Activated T-helper 2 cell treated with anti-CD3 and anti-CD28 coated beads, Interferon-gamma antibody, Interleukin-2, Interleukin-4, amounts not matched to agents 10 μg/mL and 5 μg/mL and 100 μg/mL, durations not matched to agents 14 hours and 24 hours and 36 hours (primary cell): ENCODE measurements around the gene MYPOP. TPM values are rescaled to one million over a fixed set of nuclear protein-coding genes. Genes with fewer than 3 reads are reported as not detected.
"Not testable (repeated sequence)": the region's sequence is repeated elsewhere in the genome, so short reads cannot be mapped to it uniquely, and the experiment has no call there.

Source experiments
- DNase-seq: peaks from one replicate; pipeline ENCODE4 v3.0.0; 2021; ENCODE audit warnings: low spot score
- H3K27ac Mint-ChIP-seq: one replicate; pipeline ENCODE4 v1.8.0; 2021; ENCODE audit warnings: mixed read lengths
- H3K27me3 Mint-ChIP-seq: one replicate; pipeline ENCODE4 v1.8.0; 2021; ENCODE audit warnings: low read depth, mixed read lengths
- H3K36me3 Mint-ChIP-seq: one replicate; pipeline ENCODE4 v1.8.0; 2021; ENCODE audit warnings: low read depth, mixed read lengths
- H3K4me1 Mint-ChIP-seq: one replicate; pipeline ENCODE4 v1.8.0; 2021; ENCODE audit warnings: low read depth, mixed read lengths
- H3K4me3 Mint-ChIP-seq: one replicate; pipeline ENCODE4 v1.8.0; 2021; ENCODE audit warnings: low read depth, mild to moderate bottlenecking, moderate library complexity, mixed read lengths
- H3K9me3 Mint-ChIP-seq: one replicate; pipeline ENCODE4 v1.8.0; 2021; ENCODE audit warnings: mixed read lengths
- intact Hi-C: fragments of 100-400 bp; cut with micrococcal nuclease; formaldehyde crosslinking; loops from one replicate; pipeline ENCODE4 v1.15.1; 2023
- total RNA-seq: library from RNA; stranded (reverse); gene quantifications from 2 replicates; pipeline ENCODE4 v1.2.3, GENCODE V29; 2022

Gene MYPOP
- total RNA-seq, 1 donor from 2014 or later: 7.3 TPM

DNA sequence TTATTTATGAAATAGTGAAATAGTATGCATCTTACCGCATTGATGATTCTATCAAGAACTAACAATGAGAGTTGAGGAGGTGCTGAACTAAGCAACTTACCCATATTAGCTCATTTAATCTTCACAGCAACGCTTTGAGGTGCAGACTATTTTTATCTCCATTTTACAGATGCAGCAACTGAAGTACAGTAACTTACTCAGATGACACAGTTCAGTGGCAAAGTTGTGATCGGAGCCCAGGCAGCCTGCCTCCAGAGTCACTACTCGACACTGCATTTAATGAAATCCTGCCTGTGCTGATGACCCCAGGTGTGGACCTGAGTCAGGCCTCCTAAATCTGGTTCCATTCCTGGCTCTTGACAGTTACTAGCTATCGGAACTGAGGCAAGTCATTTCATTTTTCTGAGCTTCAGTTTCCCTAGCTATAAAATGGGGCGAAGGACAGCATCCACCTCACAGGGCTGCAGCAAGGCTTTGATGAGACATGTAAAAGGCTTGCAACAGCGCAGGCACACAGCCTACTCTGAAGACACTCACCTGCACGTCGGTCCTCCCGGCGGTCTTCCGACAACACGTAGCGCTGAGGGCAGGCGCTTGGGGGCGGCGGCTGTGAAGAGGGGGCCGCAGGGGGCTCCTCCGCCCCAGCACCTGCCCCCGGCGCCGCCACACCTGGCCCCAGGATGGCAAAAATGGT is 1.5 kb downstream of the MYPOP start:
- no peaks in the 10 kb centered on the region for H3K27me3 Mint-ChIP-seq

DNA sequence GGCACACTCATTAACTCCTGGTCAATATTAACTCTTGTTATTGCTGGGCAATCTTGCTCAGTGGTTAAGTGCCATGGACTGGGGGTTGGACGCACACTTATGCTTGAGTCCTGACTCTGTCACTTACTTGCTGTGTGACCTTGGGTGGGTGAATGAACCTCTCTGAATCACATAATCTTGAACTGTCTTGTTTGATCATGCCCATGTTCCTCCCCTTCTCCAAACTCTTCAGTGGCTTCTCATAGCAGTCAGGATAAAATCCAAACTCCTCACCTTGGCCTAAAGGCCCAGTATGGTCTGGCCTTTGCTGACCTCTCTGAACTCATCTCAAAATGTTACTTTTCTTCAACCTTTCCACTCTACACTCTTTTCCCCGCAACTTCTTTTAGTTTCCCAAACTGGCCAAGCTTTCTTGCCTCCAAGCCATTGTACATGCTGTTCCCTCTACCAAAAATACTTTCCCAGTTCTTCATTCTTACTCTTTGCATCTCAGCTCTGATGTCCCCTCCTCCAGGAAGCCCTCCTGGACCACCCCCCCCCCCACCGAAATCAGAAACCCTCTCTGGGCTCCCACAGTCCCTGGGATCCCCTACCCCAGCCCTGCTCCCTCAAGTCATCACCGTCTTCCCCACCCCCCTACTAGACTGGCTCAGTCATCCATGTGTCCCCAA is 2.4 kb downstream of the MYPOP start:
- Mint-ChIP-seq H3K27me3 (no peaks in the 10 kb centered on the region), H3K9me3 (no peaks in the 10 kb centered on the region), H3K4me3 (peak overlapping the region; percentile 5), H3K36me3 (peaks cover 29% of the 10 kb centered on the region), H3K4me1 (peaks cover 8% of the 10 kb centered on the region), H3K27ac (no peak overlapping the region)
- intact Hi-C loops: loop anchor here (5.0 kb wide), 1 partner anchor 97 kb away; the partner anchor contains the start of gene CCDC61
- no peak for DNase-seq

More for the DNA sequence above, 1.5 kb downstream of the MYPOP start:
- peaks cover 8% of the 10 kb centered on the region for H3K4me1 Mint-ChIP-seq
- DNase-seq: no peak
- H3K9me3 Mint-ChIP-seq: no peaks in the 10 kb centered on the region
- H3K36me3 Mint-ChIP-seq: peaks cover 24% of the 10 kb centered on the region
- intact Hi-C loops: loop anchor here (5.0 kb wide), 1 partner anchor 96 kb away; the partner anchor contains the start of gene CCDC61
- H3K4me3 Mint-ChIP-seq: peak overlapping the region; percentile 45
- H3K27ac Mint-ChIP-seq: no peak overlapping the region

DNA sequence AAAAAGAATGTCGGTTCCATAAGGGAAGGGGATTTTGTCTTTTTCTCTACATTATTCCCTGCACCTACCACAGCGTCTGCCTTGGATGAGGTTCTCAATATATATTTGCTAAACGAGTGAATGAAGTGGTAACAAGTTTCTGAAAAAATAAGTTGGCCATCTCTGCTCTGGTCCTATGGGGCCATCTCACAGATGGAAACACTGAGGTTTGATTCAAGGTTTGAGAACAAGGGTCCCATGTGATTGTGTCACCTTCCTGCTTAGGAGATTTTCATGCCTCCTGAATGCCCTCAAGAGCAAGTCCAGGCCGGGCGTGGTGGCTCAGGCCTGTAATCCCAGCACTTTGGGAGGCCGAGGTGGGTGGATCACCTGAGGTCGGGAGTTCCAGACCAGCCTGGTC is 3.2 kb downstream of the MYPOP start:
- Mint-ChIP-seq H3K36me3 (peaks cover 31% of the 10 kb centered on the region), H3K27ac (no peak overlapping the region), H3K4me3 (no peak overlapping the region), H3K9me3 (no peaks in the 10 kb centered on the region), H3K4me1 (peaks cover 8% of the 10 kb centered on the region), H3K27me3 (no peaks in the 10 kb centered on the region)
- no peak for DNase-seq
- intact Hi-C loops: no loop called here

DNA sequence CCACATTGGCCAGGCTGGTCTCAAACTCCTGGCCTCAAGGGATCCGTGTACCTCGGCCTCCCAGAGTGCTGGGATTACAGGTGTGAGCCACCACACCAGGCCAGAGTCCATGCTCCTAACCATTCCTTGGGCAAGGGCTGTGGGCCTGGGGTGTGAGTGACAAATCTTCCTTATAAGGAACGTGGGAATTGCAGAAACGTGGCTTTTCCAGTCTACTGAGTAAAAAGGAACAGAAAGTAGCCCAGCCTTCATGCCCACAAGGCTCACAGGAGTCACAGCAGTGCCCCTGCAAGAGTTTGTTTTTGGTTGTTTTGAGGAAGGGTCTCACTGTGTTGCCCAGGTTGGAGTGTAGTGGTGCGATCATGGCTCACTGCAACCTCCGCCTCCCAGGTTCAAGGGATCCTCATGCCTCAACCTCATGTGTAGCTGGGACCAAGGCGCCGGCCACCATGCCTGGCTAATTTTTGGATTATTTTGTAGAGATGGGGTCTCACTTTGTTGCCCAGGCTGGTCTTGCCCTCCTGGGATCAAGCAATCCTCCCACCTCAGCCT is 5.1 kb downstream of the MYPOP start:
- no peak for DNase-seq
- Mint-ChIP-seq H3K4me3 (no peak overlapping the region), H3K27me3 (no peaks in the 10 kb centered on the region), H3K36me3 (peaks cover 31% of the 10 kb centered on the region), H3K27ac (no peak overlapping the region), H3K4me1 (peaks cover 8% of the 10 kb centered on the region), H3K9me3 (no peaks in the 10 kb centered on the region)
- intact Hi-C loops: no loop called here

DNA sequence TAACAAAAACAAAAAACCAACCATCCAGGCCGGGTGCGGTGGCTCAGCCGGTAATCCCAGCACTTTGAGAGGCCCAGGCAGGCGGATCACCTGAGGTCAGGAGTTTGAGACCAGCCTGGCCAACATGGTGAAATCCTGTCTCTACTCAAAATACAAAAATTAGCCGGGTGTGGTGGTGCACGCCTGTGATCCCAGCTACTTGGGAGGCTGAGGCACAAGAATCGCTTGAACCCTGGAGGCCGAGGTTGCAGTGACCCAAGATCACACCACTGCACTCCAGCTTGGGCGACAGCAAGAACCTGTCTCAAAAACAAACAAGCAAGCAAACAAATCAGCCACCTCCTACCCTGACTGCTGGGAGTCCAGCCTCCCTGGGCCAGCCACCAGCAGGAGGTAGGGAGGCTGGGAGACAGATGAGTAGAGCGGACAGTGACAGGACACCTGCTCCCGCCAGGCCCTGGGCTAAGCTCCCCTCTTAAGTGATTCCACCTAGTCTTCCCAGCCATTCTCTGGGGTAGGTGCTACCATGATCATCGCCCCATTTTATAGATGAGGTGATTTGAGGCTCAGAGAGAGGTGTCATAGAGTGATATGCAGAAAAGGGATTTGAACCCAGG is 6.3 kb downstream of the MYPOP start:
- intact Hi-C loops, H3K4me1 Mint-ChIP-seq, DNase-seq, H3K27me3 Mint-ChIP-seq, H3K27ac Mint-ChIP-seq, H3K4me3 Mint-ChIP-seq, H3K9me3 Mint-ChIP-seq: not testable (repeated sequence)
- peaks cover 31% of the 10 kb centered on the region for H3K36me3 Mint-ChIP-seq

DNA sequence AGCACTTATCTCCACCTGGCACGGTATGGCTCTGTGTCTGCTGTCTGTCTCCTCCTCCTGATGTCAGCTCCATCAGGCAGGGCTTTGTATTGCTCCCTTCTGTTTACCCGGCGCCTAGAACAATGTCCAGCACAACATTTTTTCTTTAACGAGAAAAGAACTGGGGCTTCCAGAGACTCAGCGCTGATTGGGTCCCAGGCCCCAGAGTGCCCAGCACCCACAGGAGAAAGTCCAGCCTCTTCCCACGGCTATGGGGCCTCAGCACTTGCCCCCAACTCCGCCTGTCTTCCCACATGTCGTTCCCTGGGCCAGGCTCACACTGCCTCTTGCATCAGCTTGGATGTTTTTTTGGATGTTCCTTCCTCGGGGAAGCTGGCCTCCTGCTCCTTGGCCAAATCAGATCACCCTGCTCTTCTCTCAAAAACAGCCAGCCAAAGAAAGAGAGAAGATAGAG is 6.9 kb downstream of the MYPOP start:
- Mint-ChIP-seq H3K36me3 (peaks cover 27% of the 10 kb centered on the region), H3K9me3 (no peaks in the 10 kb centered on the region), H3K4me1 (peaks cover 4% of the 10 kb centered on the region), H3K4me3 (no peak overlapping the region), H3K27me3 (no peaks in the 10 kb centered on the region), H3K27ac (no peak overlapping the region)
- DNase-seq: no peak
- intact Hi-C loops: no loop called here

DNA sequence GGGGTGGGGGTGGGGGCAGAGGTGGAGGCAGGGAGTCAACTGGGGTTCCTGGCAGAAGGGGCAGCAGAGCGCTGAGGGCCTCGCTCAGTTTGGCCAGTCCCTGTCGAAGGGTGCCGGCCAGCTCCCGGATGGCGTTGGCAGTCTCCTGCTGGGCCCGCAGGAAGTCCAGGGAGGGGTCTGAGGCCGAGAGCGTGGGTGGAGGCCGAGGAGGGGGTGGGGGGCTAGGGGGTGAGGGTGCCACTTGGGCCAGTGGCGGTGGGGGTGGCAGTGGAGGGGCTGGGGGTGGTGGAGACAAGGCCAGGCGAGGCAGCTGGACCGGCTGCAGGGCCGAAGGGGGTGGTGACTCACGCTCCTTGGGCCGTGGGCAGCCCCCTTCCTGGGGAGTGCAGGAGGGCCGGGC is 11.5 kb downstream of the MYPOP start:
- intact Hi-C loops: no loop called here

DNA sequence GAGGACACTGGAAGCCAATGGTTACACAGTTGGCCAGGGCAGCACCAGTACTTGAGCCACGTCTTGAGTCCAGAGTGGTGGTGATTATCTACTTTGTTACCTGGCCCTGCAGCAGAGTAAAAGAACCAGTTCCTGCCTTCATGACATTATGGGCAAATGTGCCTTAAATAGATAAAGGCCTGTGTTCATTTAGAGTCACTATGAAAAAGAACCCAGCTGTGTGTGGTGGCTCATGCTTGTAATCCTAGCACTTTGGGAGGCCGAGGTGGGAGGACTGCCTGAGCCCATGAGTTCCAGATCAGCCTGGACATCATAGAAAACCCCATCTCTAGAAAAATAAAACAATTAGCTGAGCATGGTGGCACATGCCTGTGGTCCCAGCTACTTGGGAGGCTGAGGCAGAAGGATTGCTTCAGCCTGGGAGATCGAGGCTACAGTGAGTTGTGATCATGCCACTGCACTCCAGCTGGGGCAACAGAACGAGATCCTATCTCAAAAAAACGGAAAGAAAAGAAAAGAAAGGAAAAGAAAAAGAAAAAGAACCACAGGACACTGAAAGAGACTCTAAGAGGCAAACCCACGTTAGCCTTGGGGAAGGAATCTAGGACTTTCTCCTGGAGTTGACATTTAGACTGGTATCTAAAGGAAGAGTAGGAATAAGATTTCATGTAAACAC is 13.1 kb downstream of the MYPOP start:
- Mint-ChIP-seq H3K27ac (no peak overlapping the region), H3K36me3 (no peaks in the 10 kb centered on the region), H3K4me3 (no peak overlapping the region), H3K4me1 (peaks cover 6% of the 10 kb centered on the region), H3K9me3 (no peaks in the 10 kb centered on the region), H3K27me3 (no peaks in the 10 kb centered on the region)
- intact Hi-C loops: no loop called here
- DNase-seq: no peak

More for the DNA sequence above, 11.5 kb downstream of the MYPOP start:
- DNase-seq: no peak
- H3K36me3 Mint-ChIP-seq: peaks cover 8% of the 10 kb centered on the region
- H3K4me3 Mint-ChIP-seq: no peak overlapping the region
- no peak overlapping the region for H3K27ac Mint-ChIP-seq
- no peaks in the 10 kb centered on the region for H3K27me3 Mint-ChIP-seq
- no peaks in the 10 kb centered on the region for H3K9me3 Mint-ChIP-seq
- peaks cover 6% of the 10 kb centered on the region for H3K4me1 Mint-ChIP-seq

DNA sequence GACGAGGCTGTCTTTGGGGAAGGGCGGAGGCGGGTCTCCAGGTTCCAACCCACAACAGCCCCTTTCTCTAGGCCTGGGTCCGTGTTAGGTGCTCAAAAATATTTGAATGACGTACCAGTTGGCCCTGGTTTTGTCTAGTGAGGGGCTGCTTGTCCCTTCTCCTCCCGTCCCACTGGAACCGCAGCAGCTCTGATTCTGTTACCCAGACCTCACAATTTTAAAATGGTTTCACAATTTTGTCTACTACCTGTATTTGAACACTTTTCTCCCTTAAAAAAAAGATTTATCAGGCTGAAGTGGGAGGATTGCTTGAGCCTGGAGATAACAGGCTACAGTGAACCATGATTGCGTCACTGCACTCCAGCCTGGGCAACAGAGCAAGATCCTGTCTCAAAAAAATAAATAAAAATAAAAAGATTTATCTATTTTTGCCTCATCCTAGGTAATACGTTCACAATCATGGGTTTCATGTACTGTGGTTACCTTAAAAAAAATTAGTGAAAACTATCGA is 15.2 kb downstream of the MYPOP start:
- Mint-ChIP-seq H3K4me1 (peaks cover 10% of the 10 kb centered on the region), H3K27me3 (no peaks in the 10 kb centered on the region), H3K27ac (peak overlapping the region; percentile 88), H3K9me3 (no peaks in the 10 kb centered on the region), H3K36me3 (peaks cover 4% of the 10 kb centered on the region), H3K4me3 (peak overlapping the region; percentile 88)
- DNase-seq: no peak
- intact Hi-C loops: no loop called here

DNA sequence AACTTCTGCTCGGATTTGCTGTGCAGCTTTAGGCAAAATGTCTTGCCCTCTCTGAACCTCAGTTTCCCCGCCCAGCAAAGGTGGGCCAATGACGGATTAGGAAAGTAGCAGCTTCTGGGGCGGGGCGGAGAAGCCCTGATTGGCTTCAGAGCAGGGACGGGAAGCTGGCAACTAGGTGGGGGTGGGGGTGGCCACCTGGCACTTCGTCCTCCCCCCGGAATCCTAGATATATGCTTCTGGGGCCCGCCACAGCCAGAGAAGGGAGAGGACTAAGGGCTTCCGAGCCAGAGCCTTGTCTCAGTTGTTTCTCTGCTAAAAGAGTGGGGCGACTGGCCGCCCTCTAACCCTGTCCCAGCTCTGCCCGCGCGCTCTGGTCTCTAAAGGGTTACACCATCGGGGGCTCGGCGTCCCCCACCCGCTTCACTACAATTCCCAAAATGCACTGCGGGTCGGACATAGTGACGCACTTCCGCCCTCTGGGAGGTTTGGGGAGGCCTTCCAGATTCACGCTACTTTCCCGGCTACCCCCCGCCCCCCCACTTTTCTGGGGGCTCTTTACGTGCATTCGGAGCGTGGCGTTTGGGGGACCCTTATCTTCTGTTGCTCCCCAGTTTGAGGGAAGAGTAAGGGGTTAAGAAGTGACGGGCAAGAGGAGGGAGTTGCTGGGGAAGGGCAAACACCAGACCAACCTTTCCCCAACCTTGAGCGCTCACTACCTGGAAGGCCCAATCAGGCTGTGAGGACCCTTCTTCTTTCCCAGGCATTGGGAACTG is 15.8 kb downstream of the MYPOP start:
- peaks cover 4% of the 10 kb centered on the region for H3K36me3 Mint-ChIP-seq
- DNase-seq: peak; percentile 85
- intact Hi-C loops: loop anchor here (1.0 kb wide), 3 partner anchors 16 to 109 kb away; partner anchors contain the start of genes CCDC61, MYPOP and SYMPK
- H3K4me1 Mint-ChIP-seq: peaks cover 13% of the 10 kb centered on the region
- H3K9me3 Mint-ChIP-seq: no peaks in the 10 kb centered on the region
- no peaks in the 10 kb centered on the region for H3K27me3 Mint-ChIP-seq
- H3K4me3 Mint-ChIP-seq: peak overlapping the region; percentile 88
- H3K27ac Mint-ChIP-seq: peak overlapping the region; percentile 88

DNA sequence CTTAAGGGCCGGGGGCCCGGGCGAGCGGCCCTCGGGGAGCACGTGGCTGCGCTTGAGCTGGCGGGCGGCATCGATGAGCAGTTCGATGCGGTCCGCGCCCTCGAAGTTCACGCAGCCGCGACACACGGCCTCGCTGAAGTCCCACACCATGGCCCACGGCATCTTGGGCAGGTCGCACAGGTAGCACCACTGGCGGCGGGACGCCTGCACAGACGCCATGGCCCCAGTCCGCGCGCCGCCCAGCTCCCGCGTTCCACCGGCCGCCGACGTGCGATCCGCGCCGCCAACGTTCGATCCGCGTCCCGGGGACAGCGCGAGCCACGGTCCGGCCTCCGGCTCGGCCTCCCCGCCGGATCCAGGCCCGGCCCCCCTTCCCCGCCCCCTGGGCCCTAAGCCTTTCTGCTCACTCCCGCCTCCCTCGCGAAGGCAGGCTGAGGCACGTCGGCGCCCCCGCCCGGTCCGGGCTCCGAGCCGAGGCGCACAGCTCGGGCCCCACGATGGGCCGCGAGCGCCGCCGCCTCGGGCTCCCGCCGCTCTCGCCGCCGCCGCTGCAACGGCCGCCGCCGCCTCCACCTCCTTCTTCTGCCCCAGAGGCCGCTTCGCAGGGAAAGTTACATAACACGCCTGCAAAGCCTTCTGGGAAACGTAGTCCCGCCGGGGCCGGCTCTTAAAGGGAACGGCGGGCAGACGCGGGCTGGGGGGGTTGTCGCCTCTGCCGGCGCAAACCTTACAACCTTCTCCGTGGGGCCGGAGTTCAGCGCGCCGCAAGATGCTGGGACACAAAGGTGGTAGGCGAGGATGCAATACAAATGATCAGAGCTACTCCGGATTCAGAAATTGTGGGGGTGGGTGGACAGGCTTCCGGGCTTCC is 16.6 kb downstream of the MYPOP start, which contains the start of gene IRF2BP1:
TSS of gene IRF2BP1 (minus strand) at position 586 of the 871 bp plus-strand sequence. CDS start at position 219, 367 bp downstream.
- intact Hi-C loops: loop anchor here (1.0 kb wide), 3 partner anchors 17 to 110 kb away; partner anchors contain the start of genes CCDC61, MYPOP and SYMPK
- Mint-ChIP-seq H3K27me3 (no peaks in the 10 kb centered on the region), H3K4me3 (peak within 1 kb of the TSS; percentile 88), H3K27ac (peak within 1 kb of the TSS; percentile 88), H3K4me1 (peaks cover 15% of the 10 kb centered on the region), H3K9me3 (no peaks in the 10 kb centered on the region), H3K36me3 (peaks cover 4% of the 10 kb centered on the region)
- DNase-seq: peak; percentile 86
